ENCODE data around the gene RBFOX2.
"Not testable (repeated sequence)": the region's sequence is repeated elsewhere in the genome, so short reads cannot be mapped to it uniquely, and the experiment has no call there.

RBFOX2 gene

DNA sequence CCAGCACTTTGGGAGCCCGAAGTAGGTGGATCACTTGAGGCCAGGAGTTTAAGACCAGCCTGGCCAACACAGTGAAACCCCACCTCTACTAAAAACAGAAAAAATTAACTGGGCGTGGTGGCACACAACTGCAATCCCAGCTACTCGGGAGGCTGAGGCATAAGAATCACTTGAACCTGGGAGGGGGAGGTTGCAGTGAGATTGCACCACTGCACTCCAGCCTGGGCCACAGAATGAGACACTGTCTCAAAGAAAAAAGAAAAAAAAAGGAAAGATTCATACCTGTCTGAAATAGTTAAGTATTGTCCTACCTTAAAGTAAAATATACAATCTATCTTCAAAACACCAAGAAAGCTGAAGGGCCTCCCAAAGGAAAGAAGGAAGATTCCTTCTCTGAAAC is 20.1 kb downstream of the RBFOX2 start:
- DNase-seq (ENCODE audit: low read depth), result no peak

DNA sequence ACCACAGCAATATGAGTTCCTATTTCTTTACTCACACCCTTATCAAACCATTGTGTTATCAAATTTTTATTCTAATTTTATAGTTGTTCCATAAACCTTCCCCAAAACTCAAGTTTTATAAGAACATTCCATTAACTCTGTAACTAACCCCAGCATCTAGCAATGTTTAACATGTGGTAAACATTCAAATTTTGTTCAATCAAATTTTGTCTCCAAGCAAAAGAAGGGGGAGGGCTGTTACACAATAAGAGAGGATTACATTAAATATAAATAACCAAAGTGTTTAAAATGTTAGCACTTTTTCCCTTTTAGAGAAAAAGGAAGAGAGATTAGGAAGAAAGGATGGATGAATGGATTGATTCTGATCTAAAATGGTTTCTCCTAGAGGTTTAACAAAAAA is 20.5 kb downstream of the RBFOX2 start:
- DNase-seq (ENCODE audit: low read depth), result no peak

DNA sequence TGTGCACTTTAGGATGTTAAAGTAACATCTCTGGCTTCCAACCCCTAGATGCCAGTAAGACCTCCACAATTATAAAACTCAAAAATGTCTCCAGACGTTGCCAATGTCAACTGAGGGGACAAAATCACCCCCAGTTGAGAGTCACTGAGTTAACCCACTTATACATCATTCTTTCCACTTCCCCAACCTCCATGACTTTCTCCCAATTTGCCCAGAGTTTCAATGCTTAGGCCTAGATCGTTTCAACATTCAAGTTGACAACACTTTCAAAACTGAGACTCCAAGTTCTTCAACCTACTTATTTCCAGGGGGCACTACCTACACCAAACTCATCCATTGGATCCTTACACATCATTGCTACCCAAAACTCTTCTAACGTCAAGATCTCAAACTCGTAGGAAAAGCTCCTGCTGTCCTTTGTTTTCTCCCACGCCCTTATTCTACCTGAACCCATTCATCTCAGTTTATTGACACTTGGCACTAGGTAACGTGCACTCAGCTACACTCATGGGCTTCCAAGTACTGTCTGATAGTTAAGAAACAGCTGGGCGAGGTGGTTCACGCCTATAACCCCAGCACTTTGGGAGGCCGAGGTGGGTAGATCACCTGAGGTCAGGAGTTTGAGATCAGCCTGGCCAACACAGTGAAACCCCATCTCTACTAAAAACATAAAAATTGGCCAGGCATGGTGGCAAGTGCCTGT is 24.5 kb downstream of the RBFOX2 start:
- DNase-seq (ENCODE audit: low read depth), result no peak

DNA sequence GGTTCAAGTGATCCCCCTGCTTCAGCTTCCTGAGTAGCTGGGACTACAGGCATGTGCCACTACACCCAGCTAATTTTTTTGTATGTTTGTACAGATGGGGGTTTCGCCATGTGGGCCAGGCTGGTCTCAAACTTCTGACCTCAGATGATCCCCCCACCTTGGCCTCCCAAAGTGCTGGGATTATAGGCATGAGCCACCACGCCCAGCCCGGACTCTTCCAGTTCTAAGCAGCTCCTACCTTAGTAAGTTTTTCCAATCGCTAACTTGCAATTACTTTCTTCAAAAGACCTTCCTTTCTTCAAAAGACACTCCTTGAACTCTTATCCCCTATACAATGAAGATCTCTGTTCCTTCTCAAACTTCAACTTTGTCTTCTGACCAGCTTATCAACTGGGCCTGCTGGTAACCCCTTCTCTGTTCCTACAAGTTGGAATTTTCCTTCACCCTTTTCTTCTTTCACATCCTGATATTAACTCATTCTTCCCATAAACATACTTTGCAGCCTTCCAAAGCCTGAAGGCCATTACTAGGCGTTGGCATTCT is 25.8 kb downstream of the RBFOX2 start:
- no peak for DNase-seq (ENCODE audit: low read depth)

DNA sequence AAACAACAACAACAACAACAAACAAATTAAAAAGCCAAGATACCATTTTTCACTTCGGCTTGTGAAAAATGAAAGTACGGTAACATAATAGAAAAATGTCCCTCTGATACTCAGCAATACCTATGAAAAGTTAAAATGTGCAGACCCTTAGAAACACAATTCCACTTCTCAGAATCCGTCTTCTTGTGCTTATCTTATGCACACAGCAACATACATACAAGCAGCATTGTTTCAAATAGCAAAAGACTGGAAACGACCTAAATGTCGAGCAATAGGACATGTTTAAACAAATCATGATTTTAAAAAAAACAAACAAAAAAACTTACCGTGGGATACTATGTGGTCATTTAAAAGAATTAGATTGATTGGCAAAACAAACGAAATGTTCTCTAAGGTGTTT is 26.5 kb downstream of the RBFOX2 start:
- no peak for DNase-seq (ENCODE audit: low read depth)

DNA sequence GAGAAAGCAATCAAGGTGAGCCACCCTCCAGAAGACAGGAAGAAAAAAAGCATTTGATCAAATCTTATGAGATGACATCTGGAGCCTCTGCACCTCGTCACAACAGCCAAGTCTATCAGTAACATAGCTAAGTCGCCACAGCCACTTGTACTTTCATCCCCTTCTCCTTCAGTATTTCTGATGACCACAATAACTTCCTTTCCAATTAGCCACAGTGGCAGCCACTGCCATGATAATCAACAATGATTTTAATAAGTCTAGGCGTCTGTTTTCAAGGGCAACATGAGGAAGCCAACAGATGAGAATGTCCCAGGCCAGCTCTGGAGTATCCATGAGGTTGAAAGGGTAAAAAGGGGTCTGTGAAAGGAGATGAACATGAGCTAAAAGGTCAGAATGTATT is 29.9 kb downstream of the RBFOX2 start:
- no peak for DNase-seq (ENCODE audit: low read depth)

DNA sequence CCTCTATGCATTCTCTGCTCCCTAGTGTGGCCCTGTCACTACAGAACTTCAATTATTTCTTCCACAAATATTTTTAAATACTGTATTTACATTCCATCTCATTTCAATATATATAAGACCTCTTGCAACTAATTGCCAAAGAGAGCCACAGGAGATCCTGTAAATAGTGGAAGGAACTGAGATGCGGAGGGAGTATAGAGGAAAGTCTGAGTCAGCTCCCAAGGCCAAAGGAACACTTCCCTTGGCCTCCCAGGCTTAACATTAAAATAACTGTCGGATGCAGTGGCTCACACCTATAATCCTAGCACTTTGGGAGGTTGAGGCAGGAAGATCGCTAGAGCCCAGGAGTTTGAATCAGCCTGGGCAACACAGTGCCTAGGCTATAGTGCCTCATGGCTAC is 31.2 kb downstream of the RBFOX2 start:
- peak; percentile 20 for DNase-seq (ENCODE audit: low read depth)

DNA sequence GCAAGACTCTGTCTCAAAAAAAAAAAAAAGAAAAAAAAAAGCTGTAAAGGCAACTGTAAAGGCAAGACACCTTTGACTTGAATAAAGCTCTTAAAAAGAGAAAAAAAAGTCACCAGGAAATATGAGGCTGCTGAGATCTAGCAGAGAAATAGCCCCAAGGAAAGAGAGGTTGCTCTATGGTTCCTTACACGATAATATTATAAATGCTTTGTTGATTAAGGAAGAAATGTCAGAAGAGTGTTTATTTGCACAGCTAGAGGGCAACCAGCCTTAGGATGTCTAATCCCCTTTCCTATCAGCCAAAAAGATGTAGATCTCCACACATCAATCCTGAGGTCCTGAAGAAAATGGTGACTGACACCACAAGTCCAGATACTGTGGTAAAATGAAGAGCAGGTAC is 32.0 kb downstream of the RBFOX2 start:
- no peak for DNase-seq (ENCODE audit: low read depth)

DNA sequence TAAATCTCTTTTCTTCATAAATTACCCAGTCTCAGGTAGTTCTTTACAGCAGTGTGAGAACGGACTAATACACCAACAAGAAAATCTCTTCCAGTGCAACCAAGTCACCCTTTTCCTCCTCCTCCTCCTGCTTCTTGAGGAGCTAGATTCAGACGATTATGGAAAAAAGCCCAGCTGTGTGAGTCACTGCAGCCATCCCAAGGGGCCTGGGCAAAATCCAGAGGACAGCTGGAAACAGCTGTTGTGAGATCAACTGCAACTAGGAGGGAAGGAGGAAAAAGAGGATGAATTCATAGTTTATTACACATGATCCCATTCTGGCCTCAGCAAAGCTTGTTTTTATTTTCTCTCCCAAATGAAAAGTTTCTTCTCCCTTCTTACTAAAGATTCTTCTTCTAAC is 32.9 kb downstream of the RBFOX2 start:
- peak; percentile 87 for DNase-seq (ENCODE audit: low read depth)

DNA sequence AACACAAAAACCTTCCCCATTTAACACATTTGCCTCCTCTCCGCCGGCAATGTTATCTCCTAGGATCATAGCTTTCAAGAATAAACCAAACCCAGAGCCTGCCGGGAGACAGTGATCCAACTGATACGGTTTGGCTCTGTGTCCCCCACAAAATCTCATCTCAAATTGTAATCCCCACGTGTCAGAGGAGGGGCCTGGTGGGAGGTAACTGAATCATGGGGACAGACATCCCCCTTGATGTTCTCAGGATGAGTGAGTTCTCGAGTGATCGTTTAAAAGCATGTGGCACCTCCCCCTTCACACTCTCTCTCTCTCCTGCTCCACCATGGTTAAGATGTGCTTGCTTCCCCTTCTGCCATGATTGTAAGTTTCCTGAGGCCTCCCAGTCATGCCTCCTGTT is 33.3 kb downstream of the RBFOX2 start:
- DNase-seq (ENCODE audit: low read depth), result peak; percentile 20

DNA sequence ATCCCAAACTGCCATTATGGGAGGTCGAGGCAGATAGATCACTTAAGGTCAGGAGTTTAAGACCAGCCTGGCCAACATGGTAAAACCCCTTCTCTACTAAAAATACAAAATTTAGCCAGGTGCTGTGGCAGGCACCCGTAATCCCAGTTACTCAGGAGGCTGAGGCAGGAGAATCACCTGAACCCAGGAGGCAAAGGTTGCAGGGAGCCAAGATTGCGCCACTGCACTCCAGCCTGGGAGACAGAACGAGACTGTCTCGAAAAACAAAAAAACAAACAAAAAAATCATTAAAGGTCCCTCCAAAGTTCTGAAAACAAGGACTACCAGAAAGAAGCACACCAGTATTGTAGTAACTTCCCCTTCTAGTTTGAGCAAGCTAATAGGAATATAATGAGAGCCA is 34.9 kb downstream of the RBFOX2 start:
- DNase-seq (ENCODE audit: low read depth), result not testable (repeated sequence)

DNA sequence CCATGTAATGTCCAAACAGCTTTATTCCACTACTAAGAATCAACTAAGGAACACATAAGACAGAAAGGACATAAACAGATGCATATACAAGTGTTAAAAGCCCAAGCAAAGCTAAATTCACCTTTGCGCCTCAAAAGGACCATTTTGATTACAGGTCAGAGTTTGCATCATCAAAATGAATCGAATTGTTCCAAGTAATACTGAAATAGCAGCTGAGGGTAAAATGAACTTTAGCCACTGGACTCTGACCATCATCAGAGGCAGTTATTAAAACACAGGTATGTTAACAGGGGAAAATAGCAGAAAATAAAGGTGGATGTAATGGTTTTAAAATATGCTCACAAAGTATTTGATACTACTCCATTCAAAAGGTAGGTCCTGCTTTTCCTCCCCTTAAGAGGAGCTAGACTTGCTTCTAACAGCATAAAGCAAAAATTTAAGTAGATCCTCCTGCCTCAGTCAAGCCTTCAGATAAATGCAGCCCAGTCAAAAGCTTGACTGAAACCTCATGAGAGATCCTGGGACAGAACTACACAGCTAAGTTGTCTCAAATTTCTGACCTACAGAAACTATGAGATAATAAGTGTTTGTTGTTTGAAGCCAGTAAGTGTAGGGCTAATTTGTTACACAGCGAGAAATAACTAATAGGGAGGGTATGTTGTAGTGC is 35.4 kb downstream of the RBFOX2 start:
- no peak for DNase-seq (ENCODE audit: low read depth)

DNA sequence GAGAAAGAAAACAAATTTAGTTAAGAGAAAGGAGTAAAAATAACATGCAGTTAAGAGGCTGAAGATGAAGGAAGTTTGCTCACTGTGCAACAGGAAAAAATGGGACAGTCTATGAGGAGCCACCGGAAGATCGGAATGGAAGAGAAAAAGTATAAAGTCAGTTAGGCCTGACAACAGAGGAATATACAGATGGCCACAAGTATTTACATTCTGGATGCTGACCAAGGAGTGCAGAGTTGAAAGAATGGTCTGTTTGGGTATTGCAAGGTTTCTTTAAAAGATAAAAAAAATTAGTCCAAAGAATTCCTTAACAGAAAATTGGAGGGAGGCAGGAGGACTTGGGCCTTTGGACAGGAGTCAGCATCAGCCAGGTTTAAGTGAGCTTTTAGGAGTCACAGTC is 37.5 kb downstream of the RBFOX2 start:
- no peak for DNase-seq (ENCODE audit: low read depth)

DNA sequence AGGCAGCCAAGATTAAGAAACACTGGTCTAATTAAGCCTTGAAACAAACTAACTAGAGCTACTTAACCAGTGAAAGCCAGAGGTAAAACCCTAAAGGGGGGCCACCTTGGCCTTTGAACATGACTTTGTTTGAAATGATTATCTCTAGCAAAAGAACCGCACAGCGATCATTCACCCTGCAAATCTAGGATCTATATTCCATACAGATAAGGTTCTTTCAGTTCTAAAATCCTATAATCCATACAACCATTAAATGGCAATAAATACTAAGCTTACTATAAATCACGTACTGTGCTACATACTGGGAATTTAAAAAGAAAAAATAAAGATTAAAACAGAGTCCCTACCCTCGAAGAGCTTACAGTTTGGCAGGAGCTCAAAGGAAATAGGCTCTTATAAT is 40.6 kb downstream of the RBFOX2 start:
- no peak for DNase-seq (ENCODE audit: low read depth)

DNA sequence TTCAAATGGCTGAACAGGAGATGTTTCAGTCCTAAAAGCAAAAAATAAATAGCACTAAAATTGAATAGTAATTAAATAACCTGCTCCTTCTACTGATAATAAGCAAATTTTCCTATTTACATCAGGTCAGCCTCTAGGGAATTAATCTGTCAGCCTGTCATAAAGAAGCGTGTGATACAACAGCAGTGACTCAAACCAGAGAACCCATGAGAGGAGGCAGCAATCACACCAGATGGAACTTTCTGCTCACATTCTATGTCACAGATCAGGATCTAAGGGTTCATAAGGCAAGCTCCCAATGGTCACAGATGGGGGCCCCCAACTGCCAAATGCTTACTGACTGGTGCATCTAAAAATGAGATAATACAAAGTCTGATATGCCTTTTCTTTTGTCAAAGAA is 41.1 kb downstream of the RBFOX2 start:
- DNase-seq (ENCODE audit: low read depth), result peak; percentile 11

DNA sequence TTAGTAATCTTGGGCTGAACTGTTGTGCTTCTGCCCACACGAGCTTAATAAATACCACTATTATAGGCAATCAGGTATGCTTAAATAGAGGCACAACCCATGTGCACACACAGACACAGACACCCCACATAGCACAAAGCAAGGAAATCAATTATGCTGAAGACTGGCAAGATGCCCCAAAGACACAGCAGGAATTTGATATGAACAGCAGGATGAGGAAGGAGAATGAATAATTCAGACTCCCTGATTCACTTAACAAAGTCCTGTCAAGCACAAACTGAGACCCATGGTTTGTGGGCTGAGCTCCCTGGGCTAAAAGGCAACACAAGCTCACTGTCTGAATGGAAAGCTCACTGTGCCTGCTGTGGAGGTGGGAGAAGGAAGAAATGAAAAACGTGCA is 42.5 kb downstream of the RBFOX2 start:
- no peak for DNase-seq (ENCODE audit: low read depth)

DNA sequence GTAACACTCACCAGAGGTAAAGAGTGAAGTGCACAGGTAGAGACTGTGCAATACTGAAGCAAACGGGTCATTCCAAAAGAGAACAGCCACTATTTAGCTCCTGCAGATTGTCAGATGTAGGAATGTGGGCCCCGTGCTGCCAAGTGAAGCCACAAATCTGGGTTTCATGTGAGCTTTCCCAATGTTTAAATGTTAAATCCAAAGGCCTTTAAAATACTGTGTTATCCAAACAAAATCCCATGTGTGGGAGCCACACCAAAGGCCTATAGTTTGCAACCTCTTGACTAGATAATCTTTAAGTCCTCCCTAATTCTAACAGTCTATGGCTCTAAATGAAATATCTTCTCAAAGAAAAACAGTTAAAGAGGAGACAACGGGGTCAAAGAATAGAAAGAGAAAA is 43.3 kb downstream of the RBFOX2 start:
- no peak for DNase-seq (ENCODE audit: low read depth)

DNA sequence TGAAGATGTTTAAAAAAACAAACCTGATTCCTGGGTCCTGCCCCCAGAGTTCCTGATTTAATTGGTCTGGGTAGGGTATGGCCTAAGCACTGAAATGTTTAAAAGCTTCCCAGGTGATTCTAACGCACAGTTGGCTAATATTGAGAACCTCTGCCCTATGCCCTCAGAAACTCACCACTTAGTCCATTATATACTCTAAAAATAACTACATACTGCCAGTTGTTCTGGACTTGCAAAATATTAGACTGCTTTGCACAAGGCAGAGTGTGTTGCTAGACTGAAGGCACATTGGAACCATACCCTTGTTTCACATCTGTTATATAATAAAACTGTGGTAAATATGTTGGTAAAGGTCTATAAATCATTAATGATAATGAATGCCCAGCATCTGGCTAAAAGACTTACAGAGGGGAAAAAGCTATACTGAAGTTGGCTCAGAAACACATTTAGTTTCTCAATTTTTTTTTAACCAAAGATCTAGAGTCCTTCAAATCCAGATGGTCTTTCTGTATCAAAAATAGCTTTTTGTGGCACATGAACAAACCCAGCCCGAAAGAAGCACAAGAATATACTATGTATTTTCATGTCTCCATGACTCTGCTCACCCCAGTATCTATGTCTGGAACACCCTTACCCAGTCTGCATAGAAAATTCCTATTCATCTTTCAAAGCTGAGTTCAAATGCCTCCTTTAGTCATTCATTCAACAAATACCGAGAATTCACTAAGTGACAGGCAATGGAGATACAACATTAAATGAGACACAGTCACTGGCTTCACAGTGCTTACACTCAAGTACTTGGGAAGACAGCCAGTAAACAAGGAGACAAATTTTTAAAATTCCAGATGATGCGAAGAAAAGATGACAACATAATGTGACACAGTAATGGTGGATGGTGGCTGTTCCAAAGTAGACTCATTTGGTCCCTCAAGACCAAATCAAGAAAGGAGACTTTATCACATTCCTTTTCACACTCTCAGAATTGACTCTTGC is 44.1 kb downstream of the RBFOX2 start:
- no peak for DNase-seq (ENCODE audit: low read depth)

DNA sequence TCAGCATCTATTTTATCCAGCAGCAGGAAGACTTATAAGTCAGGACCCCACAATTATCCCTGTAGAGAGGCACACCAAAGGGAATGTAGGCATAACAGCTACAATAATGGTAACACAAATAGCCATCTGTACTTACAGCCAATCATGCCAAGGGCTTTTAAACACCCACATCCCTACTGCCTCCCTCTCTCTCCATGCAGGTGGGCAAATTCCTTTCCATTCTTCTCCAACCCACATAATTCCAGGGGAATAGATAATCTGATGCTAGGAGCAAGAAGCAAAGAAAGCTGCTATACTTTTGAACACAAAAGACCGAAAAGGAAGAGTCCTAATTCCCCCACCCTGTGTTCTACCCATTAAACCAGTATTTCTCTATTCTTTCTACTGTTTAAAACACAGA is 46.7 kb downstream of the RBFOX2 start:
- no peak for DNase-seq (ENCODE audit: low read depth)

DNA sequence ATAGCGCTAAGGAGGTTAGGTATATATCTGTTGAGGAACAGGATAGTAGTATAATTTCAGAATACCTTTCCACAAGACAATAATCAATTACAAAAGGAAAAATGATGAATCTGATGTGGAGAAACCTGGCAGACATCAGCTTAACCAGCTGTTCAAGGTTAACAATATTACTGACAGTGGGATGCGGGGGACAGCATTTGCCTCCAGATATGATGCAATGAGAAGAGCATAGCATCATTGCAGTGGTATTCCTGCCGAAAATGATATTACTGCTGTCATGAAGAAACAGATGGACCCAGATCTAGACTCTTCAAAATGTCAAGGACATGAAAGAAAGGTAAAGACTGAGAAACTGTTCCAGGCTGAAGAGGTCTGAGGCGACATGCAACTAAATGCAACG is 49.7 kb downstream of the RBFOX2 start:
- DNase-seq (ENCODE audit: low read depth), result no peak

DNA sequence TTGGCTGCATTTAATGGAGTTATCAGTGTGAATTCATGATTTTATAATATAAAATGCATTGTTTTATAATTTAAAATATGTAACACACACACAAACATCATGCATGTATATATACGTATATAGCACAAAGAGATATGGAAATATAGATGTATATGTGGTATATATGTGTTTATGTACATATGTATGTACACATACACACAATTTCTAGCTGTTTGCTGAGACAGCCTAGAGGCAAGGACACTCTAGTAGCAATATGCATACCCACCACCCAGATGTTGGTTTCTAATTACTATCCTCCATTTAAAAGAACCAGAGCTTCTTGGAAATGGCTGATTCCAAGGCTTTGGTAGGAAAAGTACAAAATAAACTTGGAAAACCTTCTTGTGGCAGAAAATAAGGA is 50.4 kb downstream of the RBFOX2 start:
- DNase-seq (ENCODE audit: low read depth), result no peak

DNA sequence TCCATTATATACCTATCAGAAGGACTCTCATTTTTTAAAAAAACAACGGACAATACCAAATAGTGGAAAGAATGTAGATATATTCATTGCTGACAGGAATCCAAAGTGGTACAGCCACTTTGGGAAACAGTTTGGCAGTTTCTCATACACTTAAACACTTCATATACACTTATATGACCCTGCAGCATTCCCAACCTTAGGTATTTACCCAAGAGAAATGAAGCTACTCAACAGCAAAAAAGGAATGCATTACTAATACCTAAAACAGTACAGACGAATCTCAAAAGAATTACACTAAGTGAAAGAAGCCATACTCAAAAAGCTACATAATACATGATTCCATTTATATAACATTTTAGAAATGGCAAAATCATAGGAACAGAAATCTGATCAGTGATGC is 51.5 kb downstream of the RBFOX2 start:
- peak; percentile 45 for DNase-seq (ENCODE audit: low read depth)

DNA sequence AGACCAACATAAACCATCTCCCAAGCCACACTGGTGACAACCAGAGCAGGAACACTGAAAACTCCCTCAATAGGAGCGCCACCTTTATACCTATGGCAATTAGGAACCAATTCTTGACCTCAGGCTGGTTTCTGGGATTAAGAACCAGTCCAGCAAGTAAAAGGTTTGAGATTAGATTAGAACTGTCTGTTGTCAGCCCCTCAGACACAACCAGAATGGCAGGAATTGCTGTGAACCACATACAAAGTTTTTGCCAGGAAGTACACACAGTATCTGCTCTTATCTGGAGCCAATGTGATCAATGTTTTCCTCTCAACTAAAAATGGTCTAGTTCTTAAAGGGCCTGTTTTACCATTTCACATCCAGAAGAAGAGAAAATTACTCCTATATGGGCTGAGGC is 55.2 kb downstream of the RBFOX2 start:
- DNase-seq (ENCODE audit: low read depth), result no peak
